ENCODE data around the gene MAPRE3.

GRCh38 chr2:26948800-26949199, 21.6 kb upstream of the MAPRE3 start:
- TF ChIP-seq CTCF (IDR thresholded peaks at IDR 0.05): no peak
- TF ChIP-seq POLR2AphosphoS5 (IDR thresholded peaks at IDR 0.05): no peak
- TF ChIP-seq EP300 (IDR thresholded peaks at IDR 0.05): no peak
